ENCODE results near the gene AVPR2.

DNA sequence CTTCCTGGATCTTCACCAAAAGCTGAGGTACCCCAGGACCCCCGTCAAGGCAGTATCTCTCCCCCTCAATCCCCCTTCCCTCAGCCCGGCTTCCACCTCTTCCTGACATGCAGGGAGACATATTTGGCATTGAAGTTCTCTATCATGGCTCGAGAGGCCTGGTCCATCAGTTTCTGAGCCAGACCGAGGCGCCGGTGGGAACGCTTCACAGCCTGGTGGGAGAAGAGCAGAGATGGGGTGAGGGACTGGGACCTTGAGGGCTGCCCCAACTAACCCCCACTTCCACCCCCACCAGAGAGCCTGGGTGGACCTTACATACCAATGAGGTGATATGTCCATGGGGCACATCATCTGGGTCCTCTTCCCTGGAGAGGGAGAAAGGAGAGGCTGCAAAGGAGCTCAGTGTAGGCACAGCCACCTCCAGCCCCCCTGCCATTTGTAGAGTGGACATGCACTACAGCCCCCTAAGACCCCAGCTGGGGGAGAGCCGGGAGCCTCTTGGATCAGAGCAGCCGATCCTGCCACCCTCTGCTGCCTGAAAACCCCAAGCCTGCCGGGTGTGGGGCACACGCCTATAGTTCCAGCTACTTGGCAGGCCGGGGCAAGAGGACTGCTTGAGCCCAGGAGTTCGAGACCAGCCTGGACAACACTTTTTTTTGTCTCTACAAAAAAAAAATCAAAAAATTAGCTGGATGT is 27.9 kb downstream of the AVPR2 start:
- TF ChIP-seq EZH2 (IDR thresholded peaks at IDR 0.05) (no peak), CTCF (IDR thresholded peaks at IDR 0.05 in 2 of 3, conservative IDR thresholded peaks at IDR 0.05 in 1 of 3; ENCODE audit: borderline replicate concordance in 1 of 3, insufficient read depth in 1 of 3, low read depth in 2 of 3, low read length in 2 of 3) (no peak), POLR2A (IDR thresholded peaks at IDR 0.05; ENCODE audit: borderline replicate concordance, extremely low read depth, insufficient read depth, insufficient read length) (no peak), POLR2AphosphoS5 (IDR thresholded peaks at IDR 0.05; ENCODE audit: low read depth, low read length) (no peak), SRF (IDR thresholded peaks at IDR 0.05; ENCODE audit: low read depth) (no peak), SIN3A (IDR thresholded peaks at IDR 0.05; ENCODE audit: low read depth) (no peak)
- TF ChIP-seq, protein P1, sequence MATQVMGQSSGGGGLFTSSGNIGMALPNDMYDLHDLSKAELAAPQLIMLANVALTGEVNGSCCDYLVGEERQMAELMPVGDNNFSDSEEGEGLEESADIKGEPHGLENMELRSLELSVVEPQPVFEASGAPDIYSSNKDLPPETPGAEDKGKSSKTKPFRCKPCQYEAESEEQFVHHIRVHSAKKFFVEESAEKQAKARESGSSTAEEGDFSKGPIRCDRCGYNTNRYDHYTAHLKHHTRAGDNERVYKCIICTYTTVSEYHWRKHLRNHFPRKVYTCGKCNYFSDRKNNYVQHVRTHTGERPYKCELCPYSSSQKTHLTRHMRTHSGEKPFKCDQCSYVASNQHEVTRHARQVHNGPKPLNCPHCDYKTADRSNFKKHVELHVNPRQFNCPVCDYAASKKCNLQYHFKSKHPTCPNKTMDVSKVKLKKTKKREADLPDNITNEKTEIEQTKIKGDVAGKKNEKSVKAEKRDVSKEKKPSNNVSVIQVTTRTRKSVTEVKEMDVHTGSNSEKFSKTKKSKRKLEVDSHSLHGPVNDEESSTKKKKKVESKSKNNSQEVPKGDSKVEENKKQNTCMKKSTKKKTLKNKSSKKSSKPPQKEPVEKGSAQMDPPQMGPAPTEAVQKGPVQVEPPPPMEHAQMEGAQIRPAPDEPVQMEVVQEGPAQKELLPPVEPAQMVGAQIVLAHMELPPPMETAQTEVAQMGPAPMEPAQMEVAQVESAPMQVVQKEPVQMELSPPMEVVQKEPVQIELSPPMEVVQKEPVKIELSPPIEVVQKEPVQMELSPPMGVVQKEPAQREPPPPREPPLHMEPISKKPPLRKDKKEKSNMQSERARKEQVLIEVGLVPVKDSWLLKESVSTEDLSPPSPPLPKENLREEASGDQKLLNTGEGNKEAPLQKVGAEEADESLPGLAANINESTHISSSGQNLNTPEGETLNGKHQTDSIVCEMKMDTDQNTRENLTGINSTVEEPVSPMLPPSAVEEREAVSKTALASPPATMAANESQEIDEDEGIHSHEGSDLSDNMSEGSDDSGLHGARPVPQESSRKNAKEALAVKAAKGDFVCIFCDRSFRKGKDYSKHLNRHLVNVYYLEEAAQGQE (IDR thresholded peaks at IDR 0.05; ENCODE audit: low read depth): no peak

Measured in HCT116 (cell line).